GM12878 (cell line): ENCODE results near the gene QRFP. TPM values are rescaled to one million over a fixed set of nuclear protein-coding genes. Genes with fewer than 3 reads are reported as not detected.

Experiments used
- ATAC-seq: fragments of 200-7000 bp; cut with Tn5 transposase; 3 replicates; pipeline ENCODE4 v1.9.1; 2020; ENCODE audit warnings: mild to moderate bottlenecking, moderate library complexity
- BruUV-seq: library from RNA; stranded (reverse); fragments of 400-500 nt; replicated peaks from 2 replicates; lab custom pipeline; 2021; lab: Mats Ljungman, UMichigan
- CTCF ChIA-PET: fragments of 300-600 bp; sonication (Branson Sonifier 250); formaldehyde crosslinking; extraction: SDS; loops from one replicate; lab custom pipeline; 2021; ENCODE audit warnings: inconsistent platforms; lab: Yijun Ruan, JAX
- POLR2A ChIA-PET: fragments of 350-600 bp; formaldehyde crosslinking; extraction: SDS; loops from one replicate; lab custom pipeline; 2021; ENCODE audit warnings: inconsistent platforms; lab: Charles Lee
- RAD21 ChIA-PET: fragments of 300-600 bp; sonication (Branson Sonifier 250); formaldehyde crosslinking; loops from one replicate; lab custom pipeline; 2023; ENCODE audit warnings: antibody characterized with exemption; ENCODE audit not compliant: unreplicated experiment; lab: Charles Lee
- SMC1A ChIA-PET: fragments of 300-600 bp; sonication (Branson Sonifier 250); formaldehyde crosslinking; loops from one replicate; lab custom pipeline; 2023; ENCODE audit not compliant: unreplicated experiment, uncharacterized antibody; lab: Charles Lee
- DNase-seq: peaks from one replicate; pipeline ENCODE4 v3.0.0-alpha.2; 2011; ENCODE audit warnings: low read depth, low spot score
- FAIRE-seq: peaks from 3 replicates; lab custom pipeline; 2011; peaks lifted over from hg19 to GRCh38; lab: Jason Lieb, UNC
- H2AFZ ChIP-seq: 2 replicates; pipeline ENCODE4 v1.6.0; 2011; ENCODE audit warnings: low read depth, low read length, control low read depth; ENCODE audit not compliant: control insufficient read depth
- H3K27ac ChIP-seq: 2 replicates; pipeline ENCODE4 v1.5.1; 2011; ENCODE audit warnings: control low read depth; ENCODE audit not compliant: control insufficient read depth, insufficient read depth
- H3K27me3 ChIP-seq, 2 experiments: replicated peaks in 1 of 2; 2 replicates each; pipeline versions ENCODE4 v1.6.0 to v1.6.1; 2011; ENCODE audit warnings: low read length in 1 of 2; ENCODE audit not compliant: control insufficient read depth in 2 of 2, insufficient read depth in 2 of 2
- H3K36me3 ChIP-seq, 2 experiments: 2 replicates each; pipeline ENCODE4 v1.5.1; 2011; ENCODE audit warnings: low read length in 1 of 2; ENCODE audit not compliant: control insufficient read depth in 2 of 2, insufficient read depth in 2 of 2
- H3K4me1 ChIP-seq: 2 replicates; pipeline ENCODE4 v1.6.1; 2011; ENCODE audit warnings: mild to moderate bottlenecking, low read length, moderate library complexity, mixed read lengths; ENCODE audit not compliant: control insufficient read depth, insufficient read depth
- H3K4me2 ChIP-seq: 2 replicates; pipeline ENCODE4 v1.6.0; 2011; ENCODE audit warnings: control low read depth; ENCODE audit not compliant: control insufficient read depth, insufficient read depth
- H3K4me3 ChIP-seq: fragments of 200-600 bp; sonication (generic); 2 replicates; pipeline ENCODE4 v1.5.1; 2016
- H3K79me2 ChIP-seq: 2 replicates; pipeline ENCODE4 v1.6.0; 2011; ENCODE audit warnings: low read length; ENCODE audit not compliant: control insufficient read depth, insufficient read depth
- H3K9ac ChIP-seq: 2 replicates; pipeline ENCODE4 v1.8.0; 2011; ENCODE audit warnings: low read length, control low read depth, mixed read lengths; ENCODE audit not compliant: control insufficient read depth, insufficient read depth
- H3K9me3 ChIP-seq: replicated peaks from 3 replicates; pipeline ENCODE4 v1.5.1; 2011; ENCODE audit warnings: mild to moderate bottlenecking, low read length; ENCODE audit not compliant: control insufficient read depth, insufficient read depth
- H4K20me1 ChIP-seq: 2 replicates; pipeline ENCODE4 v1.6.0; 2011; ENCODE audit not compliant: control insufficient read depth, insufficient read depth
- CBX3 ChIP-seq: fragments of 200-600 bp; sonication (generic); IDR thresholded peaks from 2 replicates; pipeline ENCODE4 v1.6.1; 2016; ENCODE audit warnings: low read depth, borderline replicate concordance
- CHD4 ChIP-seq: fragments of 200-600 bp; sonication (generic); IDR thresholded peaks from 2 replicates; pipeline ENCODE4 v1.6.1; 2016; ENCODE audit warnings: mild to moderate bottlenecking
- E4F1 ChIP-seq: fragments of 450-650 bp; IDR thresholded peaks from 2 replicates; pipeline ENCODE4 v1.6.1; 2018; ENCODE audit warnings: borderline replicate concordance, mild to moderate bottlenecking; ENCODE audit not compliant: partially characterized antibody
- FOS ChIP-seq: IDR thresholded peaks from 3 replicates; pipeline ENCODE4 v1.6.1; 2011; ENCODE audit warnings: borderline replicate concordance; ENCODE audit not compliant: insufficient read length; ENCODE audit errors: extremely low read depth
- IKZF1 ChIP-seq: fragments of 450-650 bp; conservative IDR thresholded peaks from 2 replicates; pipeline ENCODE4 v1.6.1; 2017; ENCODE audit warnings: antibody characterized with exemption, mild to moderate bottlenecking
- MEF2A ChIP-seq: IDR thresholded peaks from 2 replicates; pipeline ENCODE4 v1.6.1; 2011; ENCODE audit warnings: low read depth, mild to moderate bottlenecking, low read length, moderate library complexity; ENCODE audit not compliant: insufficient read depth
- MTA3 ChIP-seq: IDR thresholded peaks from 2 replicates; pipeline ENCODE4 v1.6.1; 2012; ENCODE audit warnings: low read length, inconsistent platforms, borderline replicate concordance
- RAD51 ChIP-seq: fragments of 450-650 bp; IDR thresholded peaks from 2 replicates; pipeline ENCODE4 v1.6.1; 2016; ENCODE audit warnings: moderate library complexity, mild to moderate bottlenecking, inconsistent platforms
- SMAD1 ChIP-seq: fragments of 450-650 bp; IDR thresholded peaks from 2 replicates; pipeline ENCODE4 v1.6.1; 2018; ENCODE audit warnings: mild to moderate bottlenecking, low read depth; ENCODE audit not compliant: partially characterized antibody
- TBL1XR1 ChIP-seq: IDR thresholded peaks from 2 replicates; pipeline ENCODE4 v1.6.1; 2012; ENCODE audit warnings: low read depth, low read length, improper control_type of control experiment
- USF1 ChIP-seq: IDR thresholded peaks from 2 replicates; pipeline ENCODE4 v1.6.1; 2011; ENCODE audit warnings: borderline replicate concordance, low read depth, mild to moderate bottlenecking, moderate library complexity, mixed read lengths, low read length; ENCODE audit not compliant: insufficient read depth; ENCODE audit errors: extremely low read length
- ZBTB11 ChIP-seq: fragments of 450-650 bp; formaldehyde crosslinking; IDR thresholded peaks from 2 replicates; pipeline ENCODE4 v1.5.0; 2022; ENCODE audit warnings: mild to moderate bottlenecking, missing genetic modification characterization
- ZNF207 ChIP-seq: fragments of 450-650 bp; IDR thresholded peaks from 2 replicates; pipeline ENCODE4 v1.6.1; 2014; ENCODE audit warnings: antibody characterized with exemption, mild to moderate bottlenecking, borderline replicate concordance
- WGBS: methylation state at CpG from one replicate; pipeline ENCODE4 v1.1.6; 2016; ENCODE audit warnings: low lambda C conversion rate; ENCODE audit not compliant: insufficient replicate concordance, insufficient coverage; ENCODE audit errors: missing lambda C conversion rate; 5-methylcytosine and 5-hydroxymethylcytosine counted together
- in situ Hi-C: fragments of 300-500 bp; cut with MboI; formaldehyde crosslinking; loops from 9 replicates; pipeline ENCODE4 v1.14.3; 2018; ENCODE audit warnings: mixed read lengths
- intact Hi-C: fragments of 100-400 bp; cut with micrococcal nuclease; formaldehyde crosslinking; loops from one replicate; pipeline ENCODE4 v1.14.2; 2022; ENCODE audit not compliant: unreplicated experiment
- polyA plus RNA-seq, 11 experiments: library from polyadenylated mRNA; depleted of rRNA in 4 of 11; unstranded in 6 of 11; stranded (reverse) in 5 of 11; fragments of >200 nt; fragmentation: Nextera tagmentation in 4 of 11; fragmentation: Illumina TruSeq in 1 of 11; extraction: Ambion mirVana in 4 of 11; extraction: Trizol in 1 of 11; gene quantifications; 1 replicate in 1 of 11; 2 replicates in 10 of 11; pipeline versions ENCODE4 v1.2.1 to v1.2.3, GENCODE V29; 2011 to 2016; ENCODE audit warnings: inconsistent platforms in 2 of 11, missing spikeins in 2 of 11, low read depth in 1 of 11
- total RNA-seq, 4 experiments: library from RNA; depleted of rRNA in 3 of 4; stranded (reverse); fragments of >200 nt in 3 of 4; fragmentation: Illumina TruSeq in 1 of 4; extraction: Trizol in 1 of 4; gene quantifications; 2 replicates each; pipeline versions ENCODE4 v1.2.1 to v1.2.3, GENCODE V29; 2013 to 2021
- TF ChIP-seq, protein P1 (sequence below): fragments of 450-650 bp; formaldehyde crosslinking; IDR thresholded peaks from 2 replicates; pipeline ENCODE4 v1.4.0; 2022; ENCODE audit warnings: mild to moderate bottlenecking, moderate library complexity

Gene QRFP
- total and polyA plus RNA-seq, 10 of the 15 experiments (the other 5 are each of a cell fraction or from before 2014, with no cell fraction given) = not detected

DNA sequence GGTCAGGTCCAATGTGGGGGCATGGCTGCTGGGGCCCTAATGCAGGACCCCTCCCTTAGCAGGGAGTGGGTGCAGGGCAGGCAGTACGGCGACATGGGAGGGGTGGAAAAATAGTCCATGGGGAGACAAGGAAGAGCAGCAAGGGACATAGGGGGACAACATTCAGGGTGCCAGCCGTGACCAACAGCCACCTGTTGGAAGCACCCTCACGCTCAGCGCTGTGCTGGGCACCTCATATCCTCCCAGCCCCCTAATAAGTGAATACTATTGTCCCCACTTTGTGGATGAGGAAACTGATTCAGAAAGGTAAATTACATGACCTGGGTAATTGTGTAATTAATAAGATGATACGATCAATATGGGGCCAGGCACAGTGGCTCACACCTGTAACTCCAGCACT lies 45.5 kb upstream of the QRFP start:
- peaks cover 6% of the 10 kb centered on the region; the same call in 1 of the 2 replicates for H4K20me1 ChIP-seq
- SMC1A ChIA-PET = interaction anchor here (1.7 to 2.4 kb wide), 2 partner anchors 47 to 72 kb away, joined by 4 to 10 read pairs; no protein-coding TSS in a partner anchor
- DNase-seq = no peak
- no peaks in the 10 kb centered on the region for H3K4me1 ChIP-seq
- H3K4me2 ChIP-seq = no peak overlapping the region
- no peak overlapping the region for H2AFZ ChIP-seq
- intact Hi-C loops = no loop called here
- WGBS = 66% methylated on average over 6 of the region's 6 CpGs
- no peak overlapping the region for H3K9ac ChIP-seq
- ATAC-seq = no peak
- no peak overlapping the region for H3K27ac ChIP-seq
- no peaks in the 10 kb centered on the region for H3K36me3 ChIP-seq
- no TSS peak for BruUV-seq
- no peak overlapping the region for H3K4me3 ChIP-seq
- RAD21 ChIA-PET = interaction anchor here (2.4 kb wide), 1 partner anchor 72 kb away, joined by 7 read pairs; no protein-coding TSS in a partner anchor
- in situ Hi-C loops = loop anchor here (5.0 kb wide), 3 partner anchors 75 to 235 kb away; no protein-coding TSS in a partner anchor
- no peaks in the 10 kb centered on the region for H3K79me2 ChIP-seq
- CTCF ChIA-PET = interaction anchor here (0.6 to 3.5 kb wide), 7 partner anchors 14 to 240 kb away, joined by 3 to 36 read pairs (median 4); no protein-coding TSS in a partner anchor
- no peak for FAIRE-seq
- no peaks in the 10 kb centered on the region for H3K9me3 ChIP-seq
- POLR2A ChIA-PET = no interaction called here
- H3K27me3 ChIP-seq = peaks cover 6 to 21% of the 10 kb centered on the region in 2 experiments
- TF ChIP-seq IKZF1 (no peak), ZBTB11 (no peak), CHD4 (no peak), MTA3 (no peak), SMAD1 (no peak), TBL1XR1 (no peak), RAD51 (no peak), USF1 (no peak), CBX3 (no peak), E4F1 (no peak), ZNF207 (no peak), MEF2A (no peak), FOS (no peak)
- TF ChIP-seq, protein P1, sequence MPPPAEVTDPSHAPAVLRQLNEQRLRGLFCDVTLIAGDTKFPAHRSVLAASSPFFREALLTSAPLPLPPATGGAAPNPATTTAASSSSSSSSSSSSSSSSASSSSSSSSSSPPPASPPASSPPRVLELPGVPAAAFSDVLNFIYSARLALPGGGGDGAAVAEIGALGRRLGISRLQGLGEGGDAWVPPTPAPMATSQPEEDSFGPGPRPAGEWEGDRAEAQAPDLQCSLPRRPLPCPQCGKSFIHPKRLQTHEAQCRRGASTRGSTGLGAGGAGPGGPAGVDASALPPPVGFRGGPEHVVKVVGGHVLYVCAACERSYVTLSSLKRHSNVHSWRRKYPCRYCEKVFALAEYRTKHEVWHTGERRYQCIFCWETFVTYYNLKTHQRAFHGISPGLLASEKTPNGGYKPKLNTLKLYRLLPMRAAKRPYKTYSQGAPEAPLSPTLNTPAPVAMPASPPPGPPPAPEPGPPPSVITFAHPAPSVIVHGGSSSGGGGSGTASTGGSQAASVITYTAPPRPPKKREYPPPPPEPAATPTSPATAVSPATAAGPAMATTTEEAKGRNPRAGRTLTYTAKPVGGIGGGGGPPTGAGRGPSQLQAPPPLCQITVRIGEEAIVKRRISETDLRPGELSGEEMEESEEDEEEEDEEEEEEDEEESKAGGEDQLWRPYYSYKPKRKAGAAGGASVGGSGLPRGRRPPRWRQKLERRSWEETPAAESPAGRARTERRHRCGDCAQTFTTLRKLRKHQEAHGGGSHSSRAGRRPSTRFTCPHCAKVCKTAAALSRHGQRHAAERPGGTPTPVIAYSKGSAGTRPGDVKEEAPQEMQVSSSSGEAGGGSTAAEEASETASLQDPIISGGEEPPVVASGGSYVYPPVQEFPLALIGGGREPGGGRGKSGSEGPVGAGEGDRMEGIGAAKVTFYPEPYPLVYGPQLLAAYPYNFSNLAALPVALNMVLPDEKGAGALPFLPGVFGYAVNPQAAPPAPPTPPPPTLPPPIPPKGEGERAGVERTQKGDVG (CRISPR knock-in tag) = no peak
